Measurements from ENCODE around the gene TTC23. TPM values are rescaled to one million over a fixed set of nuclear protein-coding genes. Genes with fewer than 3 reads are reported as not detected.
"Not testable (repeated sequence)": the region's sequence is repeated elsewhere in the genome, so short reads cannot be mapped to it uniquely, and the experiment has no call there.

TTC23 gene
- total RNA-seq, 1 donor from 2014 or later: 11.4 TPM

DNA sequence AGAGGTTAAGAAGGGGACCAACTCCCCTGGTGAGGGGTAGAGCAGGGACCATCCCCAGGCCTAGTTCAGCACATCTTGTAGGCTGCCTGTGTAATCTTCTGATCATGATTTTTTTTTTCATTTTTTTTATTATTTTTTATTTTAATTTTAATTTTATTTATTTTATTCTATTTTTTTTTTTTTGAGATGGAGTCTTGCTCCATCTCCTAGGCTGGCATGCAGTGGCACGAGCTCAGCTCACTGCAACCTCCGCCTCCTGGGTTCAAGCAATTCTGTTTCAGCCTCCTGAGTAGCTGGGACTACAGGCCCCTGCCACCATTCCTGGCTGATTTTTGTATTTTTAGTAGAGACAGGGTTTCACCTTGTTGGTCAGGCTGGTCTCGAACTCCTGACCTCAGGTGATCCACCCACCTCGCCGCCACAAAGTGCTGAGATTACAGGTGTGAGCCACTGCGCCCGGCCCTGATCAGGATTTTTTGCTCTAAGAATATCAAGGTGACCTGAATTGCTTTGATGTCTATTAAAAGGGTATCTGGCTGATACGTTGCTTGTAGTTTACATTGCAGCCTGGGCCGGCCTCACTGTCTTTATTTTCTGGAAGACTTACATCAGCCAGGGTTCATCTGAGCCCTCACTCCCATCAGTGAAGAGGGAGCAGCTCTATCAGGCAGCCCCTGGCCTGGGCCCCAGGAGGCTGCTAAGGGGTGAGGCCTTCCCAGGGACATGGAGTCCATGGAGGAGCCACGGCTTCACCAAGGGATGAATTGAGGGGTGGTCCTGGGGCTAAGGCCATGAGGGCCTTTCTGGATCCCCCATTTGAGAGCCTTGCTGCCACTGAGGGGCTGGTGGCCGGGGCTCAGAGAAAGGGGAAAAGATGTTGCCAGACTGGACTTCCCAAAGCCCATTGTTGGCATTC, 133.8 kb downstream of the TTC23 start:
- Histone ChIP-seq H3K4me3 (no peak overlapping the region), H3K36me3 (peaks cover 53% of the 10 kb centered on the region), H3K27ac (replicated peaks) (peak overlapping the region; percentile 82), H3K9me3 (replicated peaks) (no peaks in the 10 kb centered on the region), H3K4me1 (peaks cover 79% of the 10 kb centered on the region), H3K27me3 (ENCODE audit: low read depth) (no peaks in the 10 kb centered on the region)
- intact Hi-C loops (cut with micrococcal nuclease): no loop called here
- no peak for DNase-seq
- TF ChIP-seq, protein P1, sequence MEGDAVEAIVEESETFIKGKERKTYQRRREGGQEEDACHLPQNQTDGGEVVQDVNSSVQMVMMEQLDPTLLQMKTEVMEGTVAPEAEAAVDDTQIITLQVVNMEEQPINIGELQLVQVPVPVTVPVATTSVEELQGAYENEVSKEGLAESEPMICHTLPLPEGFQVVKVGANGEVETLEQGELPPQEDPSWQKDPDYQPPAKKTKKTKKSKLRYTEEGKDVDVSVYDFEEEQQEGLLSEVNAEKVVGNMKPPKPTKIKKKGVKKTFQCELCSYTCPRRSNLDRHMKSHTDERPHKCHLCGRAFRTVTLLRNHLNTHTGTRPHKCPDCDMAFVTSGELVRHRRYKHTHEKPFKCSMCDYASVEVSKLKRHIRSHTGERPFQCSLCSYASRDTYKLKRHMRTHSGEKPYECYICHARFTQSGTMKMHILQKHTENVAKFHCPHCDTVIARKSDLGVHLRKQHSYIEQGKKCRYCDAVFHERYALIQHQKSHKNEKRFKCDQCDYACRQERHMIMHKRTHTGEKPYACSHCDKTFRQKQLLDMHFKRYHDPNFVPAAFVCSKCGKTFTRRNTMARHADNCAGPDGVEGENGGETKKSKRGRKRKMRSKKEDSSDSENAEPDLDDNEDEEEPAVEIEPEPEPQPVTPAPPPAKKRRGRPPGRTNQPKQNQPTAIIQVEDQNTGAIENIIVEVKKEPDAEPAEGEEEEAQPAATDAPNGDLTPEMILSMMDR (IDR thresholded peaks at IDR 0.05; ENCODE audit: borderline replicate concordance): no peak

DNA sequence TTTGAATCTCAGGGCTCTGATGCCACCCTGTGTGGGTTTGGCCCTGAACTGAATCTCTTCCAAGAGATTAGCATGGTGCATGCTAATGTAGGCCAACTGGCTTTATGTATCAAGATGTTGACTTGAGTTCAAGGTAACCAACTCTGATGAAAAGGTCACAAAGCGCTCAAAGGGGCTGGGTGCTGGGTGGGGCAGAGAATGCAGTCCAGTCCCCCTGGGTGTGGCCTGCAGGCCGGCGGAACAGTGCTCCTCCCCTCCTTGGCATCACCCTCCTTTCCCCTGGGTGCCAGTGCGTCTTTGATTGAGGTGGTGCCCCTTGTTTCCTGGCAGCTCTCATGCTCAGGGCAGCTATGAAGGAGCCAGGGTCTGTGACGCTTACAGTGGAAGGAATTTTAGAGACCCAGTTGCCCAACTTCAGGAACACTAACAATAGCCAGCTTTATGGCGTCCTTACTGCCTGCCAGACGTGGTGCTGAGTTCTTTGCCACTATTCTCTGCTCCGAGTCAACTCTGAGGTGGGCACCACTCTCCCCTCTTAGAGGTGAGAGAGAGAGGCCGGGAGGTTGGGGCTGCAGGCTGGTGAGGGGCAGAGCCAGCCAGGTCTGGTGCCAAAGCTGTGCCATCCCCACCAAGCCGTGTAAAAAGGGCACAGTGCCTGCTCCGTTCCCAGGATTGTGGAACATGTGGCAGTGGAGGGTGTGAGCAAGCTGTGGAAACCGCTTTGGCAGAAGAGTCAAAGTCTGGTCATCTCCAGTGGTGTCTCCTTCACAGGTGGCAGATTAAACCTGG, 134.7 kb downstream of the TTC23 start:
- intact Hi-C loops (cut with micrococcal nuclease): no loop called here
- TF ChIP-seq, protein P1 (IDR thresholded peaks at IDR 0.05; ENCODE audit: borderline replicate concordance): no peak
- Histone ChIP-seq H3K4me3 (no peak overlapping the region), H3K36me3 (peaks cover 49% of the 10 kb centered on the region), H3K27ac (replicated peaks) (peak overlapping the region; percentile 82), H3K9me3 (replicated peaks) (no peaks in the 10 kb centered on the region), H3K4me1 (peaks cover 79% of the 10 kb centered on the region), H3K27me3 (ENCODE audit: low read depth) (no peaks in the 10 kb centered on the region)
- no peak for DNase-seq

DNA sequence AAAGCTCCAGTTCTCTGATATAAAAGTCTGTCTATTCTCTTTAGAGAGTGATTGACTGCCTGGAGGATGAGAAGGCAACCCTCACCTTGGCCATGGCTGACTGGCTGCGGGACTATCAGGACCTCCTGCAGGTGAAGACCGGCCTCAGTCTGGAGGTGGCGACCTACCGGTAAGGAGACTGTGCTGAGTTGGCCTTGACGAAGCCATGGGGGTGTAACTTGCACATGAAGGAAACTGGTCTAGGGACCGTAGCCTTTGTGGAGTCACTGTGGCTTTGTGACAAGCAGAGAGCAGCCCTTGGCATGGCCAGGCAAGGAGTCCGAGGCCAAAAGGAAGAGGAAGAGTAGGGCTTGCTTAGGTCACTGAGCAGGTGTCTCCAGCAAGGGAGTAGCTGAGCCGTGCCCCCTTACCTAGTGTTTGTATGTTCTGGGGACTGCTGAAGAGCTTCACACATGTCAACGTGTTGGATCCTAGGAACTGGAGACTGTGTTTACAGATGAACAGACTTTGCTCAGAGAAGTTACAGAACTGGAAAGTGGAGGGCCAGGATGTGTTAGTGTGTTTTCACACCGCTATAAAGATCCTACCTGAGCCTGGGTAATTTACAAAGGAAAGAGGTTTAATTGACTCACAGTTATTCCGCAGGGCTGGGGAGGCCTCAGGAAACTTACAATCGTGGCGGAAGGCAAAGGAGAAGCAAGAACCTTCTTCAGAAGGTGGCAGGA, 135.7 kb downstream of the TTC23 start:
- peaks cover 39% of the 10 kb centered on the region for H3K36me3 ChIP-seq
- no peak for DNase-seq
- H3K27ac ChIP-seq (replicated peaks): peak overlapping the region; percentile 82
- peaks cover 79% of the 10 kb centered on the region for H3K4me1 ChIP-seq
- intact Hi-C loops (cut with micrococcal nuclease): no loop called here
- no peak overlapping the region for H3K4me3 ChIP-seq
- TF ChIP-seq, protein P1 (IDR thresholded peaks at IDR 0.05; ENCODE audit: borderline replicate concordance): no peak
- H3K27me3 ChIP-seq (ENCODE audit: low read depth): no peaks in the 10 kb centered on the region
- no peaks in the 10 kb centered on the region for H3K9me3 ChIP-seq (replicated peaks)

DNA sequence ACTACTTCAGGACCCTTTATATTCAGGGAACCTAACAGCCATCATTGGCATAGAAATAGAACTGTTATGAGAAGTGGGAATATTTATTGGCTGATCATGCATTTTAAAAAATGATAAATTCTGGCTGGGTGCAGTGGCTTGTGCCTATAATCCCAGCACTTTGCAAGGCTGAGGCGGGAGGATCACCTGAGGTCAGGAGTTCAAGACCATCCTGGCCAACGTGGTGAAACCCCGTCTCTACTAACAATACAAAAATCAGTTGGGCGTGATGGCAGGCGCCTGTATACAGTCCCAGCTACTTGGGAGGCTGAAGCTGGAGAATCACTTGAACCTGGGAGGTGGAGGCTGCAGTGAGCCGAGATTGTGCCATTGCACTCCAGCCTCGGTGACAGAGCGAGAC, 137.7 kb downstream of the TTC23 start:
- H3K4me3 ChIP-seq: not testable (repeated sequence)
- peaks cover 94% of the 10 kb centered on the region for H3K4me1 ChIP-seq

DNA sequence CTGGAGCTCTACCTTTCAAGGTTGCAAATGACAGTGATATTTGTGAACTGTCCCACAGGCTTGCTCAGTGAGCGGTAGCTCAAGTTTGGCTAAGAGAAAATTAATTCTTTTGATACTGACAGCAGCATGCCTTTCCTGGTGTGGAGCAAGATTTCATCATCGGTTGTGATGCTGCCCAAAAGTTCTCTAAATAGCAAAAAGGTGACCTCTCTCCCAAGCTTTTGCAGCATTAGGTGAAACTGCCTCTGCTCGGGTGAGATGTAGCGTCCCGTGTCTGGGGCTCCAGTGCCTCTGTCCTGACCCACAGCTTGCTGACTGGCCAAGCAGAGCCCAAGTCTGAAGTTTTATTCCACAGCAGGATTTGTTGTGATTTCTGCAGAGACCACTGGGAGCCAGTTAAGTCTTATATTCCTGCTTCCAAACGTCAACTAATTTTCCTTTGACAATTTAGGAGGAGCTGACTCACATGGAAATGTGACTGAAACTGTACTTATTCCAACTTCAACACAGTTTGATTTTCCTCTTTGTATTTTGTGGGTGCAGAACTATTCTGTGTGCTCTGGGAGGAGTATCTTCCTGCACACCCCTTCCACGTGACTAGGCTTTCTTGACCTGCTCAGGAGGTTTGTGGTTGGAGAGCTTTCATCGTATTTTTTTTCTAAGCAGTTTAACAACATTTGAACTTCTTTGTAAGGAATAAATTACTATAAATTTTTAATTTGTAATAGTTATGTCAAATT, 138.6 kb downstream of the TTC23 start:
- Histone ChIP-seq H3K36me3 (peaks cover 14% of the 10 kb centered on the region), H3K9me3 (replicated peaks) (no peaks in the 10 kb centered on the region), H3K4me1 (peaks cover 100% of the 10 kb centered on the region), H3K27me3 (ENCODE audit: low read depth) (no peaks in the 10 kb centered on the region), H3K27ac (replicated peaks) (peak overlapping the region; percentile 95), H3K4me3 (peak overlapping the region; percentile 81)
- no peak for DNase-seq
- TF ChIP-seq, protein P1 (IDR thresholded peaks at IDR 0.05; ENCODE audit: borderline replicate concordance): no peak
- intact Hi-C loops (cut with micrococcal nuclease): no loop called here

More for the DNA sequence above, 137.7 kb downstream of the TTC23 start:
- H3K9me3 ChIP-seq (replicated peaks); DNase-seq; intact Hi-C loops (cut with micrococcal nuclease); H3K27me3 ChIP-seq (ENCODE audit: low read depth): not testable (repeated sequence)
- Histone ChIP-seq H3K36me3 (peaks cover 22% of the 10 kb centered on the region), H3K27ac (replicated peaks) (peak overlapping the region; percentile 95)

All from left ventricle myocardium inferior (tissue), 1 donor.